ENCODE results near the gene DAP.

DNA sequence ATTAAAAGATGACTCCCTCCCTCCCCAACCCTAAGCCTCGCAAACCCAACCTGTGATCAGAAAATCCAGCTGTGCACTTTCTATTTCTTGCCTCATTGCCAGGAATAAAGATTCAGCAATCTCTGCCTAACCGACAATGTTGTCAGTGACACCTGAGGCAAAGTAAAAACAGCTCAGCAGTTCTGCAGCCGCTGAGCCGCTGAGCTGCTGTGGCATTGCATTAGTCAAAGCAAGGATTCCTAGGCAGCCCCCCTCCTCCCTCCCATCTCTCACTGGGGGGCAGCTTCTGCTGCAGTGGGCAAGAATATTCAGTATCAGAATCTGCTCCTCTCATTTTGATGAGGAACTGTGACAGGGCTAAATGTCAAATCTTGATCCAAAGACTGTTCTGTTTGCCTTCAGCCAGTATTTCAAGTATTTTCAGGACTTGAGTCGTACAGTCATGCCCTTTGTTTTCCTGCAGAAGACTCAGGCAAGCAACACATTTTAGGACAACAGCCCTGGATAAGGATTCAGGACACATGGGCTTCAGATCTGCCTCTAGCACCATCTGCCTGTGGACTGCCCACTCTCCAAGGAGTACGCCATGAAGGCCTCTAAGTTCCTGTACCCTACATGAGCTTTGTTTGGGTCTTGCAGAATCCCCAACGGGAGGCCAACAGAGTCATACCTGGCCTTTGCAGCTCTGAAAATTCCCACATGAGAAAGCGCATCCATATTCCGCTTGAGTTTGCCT lies 41.1 kb upstream of the DAP start:
- TF ChIP-seq POLR2AphosphoS5 (IDR thresholded peaks at IDR 0.05; ENCODE audit: borderline replicate concordance, low read depth, low read length) (no peak), EZH2 (IDR thresholded peaks at IDR 0.05) (no peak), FOXP2 (optimal IDR thresholded peaks at IDR 0.05; ENCODE audit: control extremely low read depth, extremely low read length, insufficient read depth) (no peak)
